Measurements from ENCODE around the gene ESPNL. TPM values are rescaled to one million over a fixed set of nuclear protein-coding genes. Genes with fewer than 3 reads are reported as not detected.

Gene ESPNL
- total RNA-seq, 3 donors from 2014 or later: 0.23 to 0.63 (median 0.47) TPM

GRCh38 chr2:238145046-238145445, 44.9 kb downstream of the ESPNL start:
- Histone ChIP-seq H3K9me3 (no peaks in the 10 kb centered on the region), H3K4me1 (ENCODE audit: low read depth) (peaks cover 16% of the 10 kb centered on the region), H3K4me3 (no peak overlapping the region), H3K36me3 (ENCODE audit: low read depth) (no peaks in the 10 kb centered on the region)
- ATAC-seq (no peak), DNase-seq (no peak)
- no peak for TF ChIP-seq CTCF (IDR thresholded peaks at IDR 0.05)
- intact Hi-C loops (cut with DNase I, micrococcal nuclease): no loop called here

- Histone ChIP-seq H3K36me3 (ENCODE audit: low read depth) (no peaks in the 10 kb centered on the region), H3K4me3 (no peak overlapping the region), H3K4me1 (ENCODE audit: low read depth) (peaks cover 16% of the 10 kb centered on the region), H3K9me3 (no peaks in the 10 kb centered on the region)
- ATAC-seq (no peak), DNase-seq (no peak)
- intact Hi-C loops (cut with DNase I, micrococcal nuclease): no loop called here
- TF ChIP-seq CTCF (IDR thresholded peaks at IDR 0.05): no peak
Measured at GRCh38 chr2:238145851-238146250, 45.7 kb downstream of the ESPNL start.

- no peak for TF ChIP-seq CTCF (IDR thresholded peaks at IDR 0.05)
- no peaks in the 10 kb centered on the region for H3K9me3 ChIP-seq
- H3K36me3 ChIP-seq (ENCODE audit: low read depth): no peaks in the 10 kb centered on the region
- DNase-seq (no peak), ATAC-seq (no peak)
- peaks cover 10% of the 10 kb centered on the region for H3K4me1 ChIP-seq (ENCODE audit: low read depth)
- no peak overlapping the region for H3K4me3 ChIP-seq
- intact Hi-C loops (cut with DNase I, micrococcal nuclease): no loop called here
Measured at GRCh38 chr2:238146884-238147544, 46.9 kb downstream of the ESPNL start.

GRCh38 chr2:238148981-238149380, 48.8 kb downstream of the ESPNL start:
- ATAC-seq (no peak), DNase-seq (no peak)
- Histone ChIP-seq H3K4me1 (ENCODE audit: low read depth) (no peaks in the 10 kb centered on the region), H3K4me3 (no peak overlapping the region), H3K36me3 (ENCODE audit: low read depth) (no peaks in the 10 kb centered on the region), H3K9me3 (no peaks in the 10 kb centered on the region)
- intact Hi-C loops (cut with DNase I, micrococcal nuclease): no loop called here
- no peak for TF ChIP-seq CTCF (IDR thresholded peaks at IDR 0.05)

- ATAC-seq: peak; percentile 22
- intact Hi-C loops (cut with DNase I, micrococcal nuclease): no loop called here
- Histone ChIP-seq H3K9me3 (no peaks in the 10 kb centered on the region), H3K4me3 (no peak overlapping the region), H3K36me3 (ENCODE audit: low read depth) (no peaks in the 10 kb centered on the region), H3K4me1 (ENCODE audit: low read depth) (no peaks in the 10 kb centered on the region)
- no peak for DNase-seq
- no peak for TF ChIP-seq CTCF (IDR thresholded peaks at IDR 0.05)
Measured at GRCh38 chr2:238149841-238150572, 49.9 kb downstream of the ESPNL start.

Data from mucosa of descending colon (tissue), 3 donors.